Breast epithelium (tissue), 3 donors: ENCODE results near the gene RSBN1L.

Source experiments
- POLR2A ChIP-seq: fragments of 450-650 bp; IDR thresholded peaks from one replicate; pipeline ENCODE4 v1.6.1; 2016; ENCODE audit warnings: antibody characterized with exemption, mild to moderate bottlenecking, moderate library complexity
- TF ChIP-seq, protein P1 (sequence below), 3 donors: fragments of 450-650 bp; IDR thresholded peaks; one replicate each; pipeline ENCODE4 v1.5.1; 2016 to 2017; ENCODE audit warnings: antibody characterized with exemption in 3 of 3, mild to moderate bottlenecking in 3 of 3, moderate library complexity in 3 of 3

DNA sequence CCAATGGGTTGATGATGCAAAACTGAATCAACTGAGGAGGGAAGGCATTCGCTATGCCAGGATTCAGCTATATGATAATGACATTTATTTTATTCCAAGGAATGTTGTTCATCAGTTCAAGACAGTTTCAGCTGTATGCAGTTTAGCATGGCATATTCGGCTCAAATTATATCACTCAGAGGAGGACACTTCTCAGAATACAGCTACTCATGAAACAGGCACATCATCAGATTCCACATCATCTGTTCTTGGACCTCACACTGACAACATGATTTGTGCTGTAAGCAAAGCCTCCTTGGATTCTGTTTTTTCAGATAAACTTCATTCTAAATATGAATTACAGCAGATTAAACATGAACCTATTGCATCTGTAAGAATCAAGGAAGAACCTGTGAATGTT is 82.3 kb downstream of the RSBN1L start:
- TF ChIP-seq, protein P1, sequence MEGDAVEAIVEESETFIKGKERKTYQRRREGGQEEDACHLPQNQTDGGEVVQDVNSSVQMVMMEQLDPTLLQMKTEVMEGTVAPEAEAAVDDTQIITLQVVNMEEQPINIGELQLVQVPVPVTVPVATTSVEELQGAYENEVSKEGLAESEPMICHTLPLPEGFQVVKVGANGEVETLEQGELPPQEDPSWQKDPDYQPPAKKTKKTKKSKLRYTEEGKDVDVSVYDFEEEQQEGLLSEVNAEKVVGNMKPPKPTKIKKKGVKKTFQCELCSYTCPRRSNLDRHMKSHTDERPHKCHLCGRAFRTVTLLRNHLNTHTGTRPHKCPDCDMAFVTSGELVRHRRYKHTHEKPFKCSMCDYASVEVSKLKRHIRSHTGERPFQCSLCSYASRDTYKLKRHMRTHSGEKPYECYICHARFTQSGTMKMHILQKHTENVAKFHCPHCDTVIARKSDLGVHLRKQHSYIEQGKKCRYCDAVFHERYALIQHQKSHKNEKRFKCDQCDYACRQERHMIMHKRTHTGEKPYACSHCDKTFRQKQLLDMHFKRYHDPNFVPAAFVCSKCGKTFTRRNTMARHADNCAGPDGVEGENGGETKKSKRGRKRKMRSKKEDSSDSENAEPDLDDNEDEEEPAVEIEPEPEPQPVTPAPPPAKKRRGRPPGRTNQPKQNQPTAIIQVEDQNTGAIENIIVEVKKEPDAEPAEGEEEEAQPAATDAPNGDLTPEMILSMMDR (IDR thresholded peaks at IDR 0.05) = no peak
- TF ChIP-seq POLR2A = no peak
